ENCODE results near the gene NANOS2.

Gene NANOS2

DNA sequence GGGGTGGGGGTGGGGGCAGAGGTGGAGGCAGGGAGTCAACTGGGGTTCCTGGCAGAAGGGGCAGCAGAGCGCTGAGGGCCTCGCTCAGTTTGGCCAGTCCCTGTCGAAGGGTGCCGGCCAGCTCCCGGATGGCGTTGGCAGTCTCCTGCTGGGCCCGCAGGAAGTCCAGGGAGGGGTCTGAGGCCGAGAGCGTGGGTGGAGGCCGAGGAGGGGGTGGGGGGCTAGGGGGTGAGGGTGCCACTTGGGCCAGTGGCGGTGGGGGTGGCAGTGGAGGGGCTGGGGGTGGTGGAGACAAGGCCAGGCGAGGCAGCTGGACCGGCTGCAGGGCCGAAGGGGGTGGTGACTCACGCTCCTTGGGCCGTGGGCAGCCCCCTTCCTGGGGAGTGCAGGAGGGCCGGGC lies 23.7 kb downstream of the NANOS2 start:
- H3K27ac ChIP-seq, result no peak overlapping the region
- TF ChIP-seq ZFX (IDR thresholded peaks at IDR 0.05), result no peak
- TF ChIP-seq, protein P1, sequence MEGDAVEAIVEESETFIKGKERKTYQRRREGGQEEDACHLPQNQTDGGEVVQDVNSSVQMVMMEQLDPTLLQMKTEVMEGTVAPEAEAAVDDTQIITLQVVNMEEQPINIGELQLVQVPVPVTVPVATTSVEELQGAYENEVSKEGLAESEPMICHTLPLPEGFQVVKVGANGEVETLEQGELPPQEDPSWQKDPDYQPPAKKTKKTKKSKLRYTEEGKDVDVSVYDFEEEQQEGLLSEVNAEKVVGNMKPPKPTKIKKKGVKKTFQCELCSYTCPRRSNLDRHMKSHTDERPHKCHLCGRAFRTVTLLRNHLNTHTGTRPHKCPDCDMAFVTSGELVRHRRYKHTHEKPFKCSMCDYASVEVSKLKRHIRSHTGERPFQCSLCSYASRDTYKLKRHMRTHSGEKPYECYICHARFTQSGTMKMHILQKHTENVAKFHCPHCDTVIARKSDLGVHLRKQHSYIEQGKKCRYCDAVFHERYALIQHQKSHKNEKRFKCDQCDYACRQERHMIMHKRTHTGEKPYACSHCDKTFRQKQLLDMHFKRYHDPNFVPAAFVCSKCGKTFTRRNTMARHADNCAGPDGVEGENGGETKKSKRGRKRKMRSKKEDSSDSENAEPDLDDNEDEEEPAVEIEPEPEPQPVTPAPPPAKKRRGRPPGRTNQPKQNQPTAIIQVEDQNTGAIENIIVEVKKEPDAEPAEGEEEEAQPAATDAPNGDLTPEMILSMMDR (conservative IDR thresholded peaks at IDR 0.05), result no peak

DNA sequence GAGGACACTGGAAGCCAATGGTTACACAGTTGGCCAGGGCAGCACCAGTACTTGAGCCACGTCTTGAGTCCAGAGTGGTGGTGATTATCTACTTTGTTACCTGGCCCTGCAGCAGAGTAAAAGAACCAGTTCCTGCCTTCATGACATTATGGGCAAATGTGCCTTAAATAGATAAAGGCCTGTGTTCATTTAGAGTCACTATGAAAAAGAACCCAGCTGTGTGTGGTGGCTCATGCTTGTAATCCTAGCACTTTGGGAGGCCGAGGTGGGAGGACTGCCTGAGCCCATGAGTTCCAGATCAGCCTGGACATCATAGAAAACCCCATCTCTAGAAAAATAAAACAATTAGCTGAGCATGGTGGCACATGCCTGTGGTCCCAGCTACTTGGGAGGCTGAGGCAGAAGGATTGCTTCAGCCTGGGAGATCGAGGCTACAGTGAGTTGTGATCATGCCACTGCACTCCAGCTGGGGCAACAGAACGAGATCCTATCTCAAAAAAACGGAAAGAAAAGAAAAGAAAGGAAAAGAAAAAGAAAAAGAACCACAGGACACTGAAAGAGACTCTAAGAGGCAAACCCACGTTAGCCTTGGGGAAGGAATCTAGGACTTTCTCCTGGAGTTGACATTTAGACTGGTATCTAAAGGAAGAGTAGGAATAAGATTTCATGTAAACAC lies 25.2 kb downstream of the NANOS2 start:
- no peak overlapping the region for H3K27ac ChIP-seq
- no peak for TF ChIP-seq ZFX (IDR thresholded peaks at IDR 0.05)
- TF ChIP-seq, protein P1 (conservative IDR thresholded peaks at IDR 0.05), result no peak

DNA sequence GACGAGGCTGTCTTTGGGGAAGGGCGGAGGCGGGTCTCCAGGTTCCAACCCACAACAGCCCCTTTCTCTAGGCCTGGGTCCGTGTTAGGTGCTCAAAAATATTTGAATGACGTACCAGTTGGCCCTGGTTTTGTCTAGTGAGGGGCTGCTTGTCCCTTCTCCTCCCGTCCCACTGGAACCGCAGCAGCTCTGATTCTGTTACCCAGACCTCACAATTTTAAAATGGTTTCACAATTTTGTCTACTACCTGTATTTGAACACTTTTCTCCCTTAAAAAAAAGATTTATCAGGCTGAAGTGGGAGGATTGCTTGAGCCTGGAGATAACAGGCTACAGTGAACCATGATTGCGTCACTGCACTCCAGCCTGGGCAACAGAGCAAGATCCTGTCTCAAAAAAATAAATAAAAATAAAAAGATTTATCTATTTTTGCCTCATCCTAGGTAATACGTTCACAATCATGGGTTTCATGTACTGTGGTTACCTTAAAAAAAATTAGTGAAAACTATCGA lies 27.3 kb downstream of the NANOS2 start:
- no peak for TF ChIP-seq ZFX (IDR thresholded peaks at IDR 0.05)
- TF ChIP-seq, protein P1 (conservative IDR thresholded peaks at IDR 0.05), result no peak
- peak overlapping the region; percentile 93 for H3K27ac ChIP-seq

DNA sequence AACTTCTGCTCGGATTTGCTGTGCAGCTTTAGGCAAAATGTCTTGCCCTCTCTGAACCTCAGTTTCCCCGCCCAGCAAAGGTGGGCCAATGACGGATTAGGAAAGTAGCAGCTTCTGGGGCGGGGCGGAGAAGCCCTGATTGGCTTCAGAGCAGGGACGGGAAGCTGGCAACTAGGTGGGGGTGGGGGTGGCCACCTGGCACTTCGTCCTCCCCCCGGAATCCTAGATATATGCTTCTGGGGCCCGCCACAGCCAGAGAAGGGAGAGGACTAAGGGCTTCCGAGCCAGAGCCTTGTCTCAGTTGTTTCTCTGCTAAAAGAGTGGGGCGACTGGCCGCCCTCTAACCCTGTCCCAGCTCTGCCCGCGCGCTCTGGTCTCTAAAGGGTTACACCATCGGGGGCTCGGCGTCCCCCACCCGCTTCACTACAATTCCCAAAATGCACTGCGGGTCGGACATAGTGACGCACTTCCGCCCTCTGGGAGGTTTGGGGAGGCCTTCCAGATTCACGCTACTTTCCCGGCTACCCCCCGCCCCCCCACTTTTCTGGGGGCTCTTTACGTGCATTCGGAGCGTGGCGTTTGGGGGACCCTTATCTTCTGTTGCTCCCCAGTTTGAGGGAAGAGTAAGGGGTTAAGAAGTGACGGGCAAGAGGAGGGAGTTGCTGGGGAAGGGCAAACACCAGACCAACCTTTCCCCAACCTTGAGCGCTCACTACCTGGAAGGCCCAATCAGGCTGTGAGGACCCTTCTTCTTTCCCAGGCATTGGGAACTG lies 28.0 kb downstream of the NANOS2 start:
- TF ChIP-seq, protein P1 (conservative IDR thresholded peaks at IDR 0.05), result no peak
- 0 out of 2 replicates have a peak, but pooled peaks have one; percentile 27 for TF ChIP-seq ZFX (IDR thresholded peaks at IDR 0.05)
- peak overlapping the region; percentile 93 for H3K27ac ChIP-seq

DNA sequence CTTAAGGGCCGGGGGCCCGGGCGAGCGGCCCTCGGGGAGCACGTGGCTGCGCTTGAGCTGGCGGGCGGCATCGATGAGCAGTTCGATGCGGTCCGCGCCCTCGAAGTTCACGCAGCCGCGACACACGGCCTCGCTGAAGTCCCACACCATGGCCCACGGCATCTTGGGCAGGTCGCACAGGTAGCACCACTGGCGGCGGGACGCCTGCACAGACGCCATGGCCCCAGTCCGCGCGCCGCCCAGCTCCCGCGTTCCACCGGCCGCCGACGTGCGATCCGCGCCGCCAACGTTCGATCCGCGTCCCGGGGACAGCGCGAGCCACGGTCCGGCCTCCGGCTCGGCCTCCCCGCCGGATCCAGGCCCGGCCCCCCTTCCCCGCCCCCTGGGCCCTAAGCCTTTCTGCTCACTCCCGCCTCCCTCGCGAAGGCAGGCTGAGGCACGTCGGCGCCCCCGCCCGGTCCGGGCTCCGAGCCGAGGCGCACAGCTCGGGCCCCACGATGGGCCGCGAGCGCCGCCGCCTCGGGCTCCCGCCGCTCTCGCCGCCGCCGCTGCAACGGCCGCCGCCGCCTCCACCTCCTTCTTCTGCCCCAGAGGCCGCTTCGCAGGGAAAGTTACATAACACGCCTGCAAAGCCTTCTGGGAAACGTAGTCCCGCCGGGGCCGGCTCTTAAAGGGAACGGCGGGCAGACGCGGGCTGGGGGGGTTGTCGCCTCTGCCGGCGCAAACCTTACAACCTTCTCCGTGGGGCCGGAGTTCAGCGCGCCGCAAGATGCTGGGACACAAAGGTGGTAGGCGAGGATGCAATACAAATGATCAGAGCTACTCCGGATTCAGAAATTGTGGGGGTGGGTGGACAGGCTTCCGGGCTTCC lies 28.8 kb downstream of the NANOS2 start, which contains the start of gene IRF2BP1:
IRF2BP1 (minus strand) TSS at position 586 of the 871 bp plus-strand sequence; CDS start at position 219, 367 bp downstream.
- peak; percentile 78 for TF ChIP-seq ZFX (IDR thresholded peaks at IDR 0.05)
- TF ChIP-seq, protein P1 (conservative IDR thresholded peaks at IDR 0.05), result no peak
- H3K27ac ChIP-seq, result peak within 1 kb of the TSS; percentile 93

DNA sequence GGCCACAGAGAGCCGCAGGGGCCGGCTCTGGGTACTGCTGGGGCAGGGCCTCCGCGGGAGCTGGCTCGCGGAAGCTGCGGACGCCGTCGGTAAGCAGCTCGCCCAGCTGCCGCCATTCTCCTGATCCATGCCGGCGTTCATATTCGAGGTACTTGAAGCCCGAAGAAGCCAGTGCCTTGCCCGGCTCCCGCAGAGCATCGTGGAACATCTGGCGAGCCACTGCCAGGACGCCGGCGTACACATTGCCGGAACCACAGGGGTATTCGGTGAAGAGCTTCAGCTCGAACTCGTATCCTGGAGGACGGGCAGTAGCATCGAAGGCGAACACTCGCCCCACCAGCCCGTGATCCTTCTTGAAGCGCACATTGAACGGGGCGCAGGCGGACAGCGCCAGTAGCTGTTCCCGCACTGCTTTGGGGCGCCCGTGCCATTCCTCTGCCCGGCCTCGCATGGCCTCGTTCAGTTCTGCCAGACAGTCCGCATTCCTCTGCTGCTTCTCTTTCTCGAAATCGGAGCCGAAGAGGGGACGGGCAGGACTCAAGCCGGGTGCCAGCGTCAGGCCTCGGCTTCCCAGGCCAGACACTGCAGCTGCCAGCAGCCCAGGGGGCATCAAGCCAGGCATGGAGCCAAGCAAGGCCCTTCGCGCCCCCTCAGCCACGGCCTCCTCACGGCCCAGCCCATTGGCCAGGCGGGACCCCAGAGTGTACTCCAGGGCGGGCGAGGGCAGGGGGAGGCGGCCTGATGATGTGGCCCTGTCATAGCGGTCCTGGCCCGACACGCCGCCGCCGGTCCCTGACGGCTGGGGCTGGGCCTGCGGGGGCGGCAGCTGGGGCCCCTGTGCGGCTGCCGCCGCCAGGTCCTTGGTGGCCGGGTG lies 29.7 kb downstream of the NANOS2 start:
- H3K27ac ChIP-seq, result peak overlapping the region; percentile 93
- TF ChIP-seq ZFX (IDR thresholded peaks at IDR 0.05), result no peak
- TF ChIP-seq, protein P1 (conservative IDR thresholded peaks at IDR 0.05), result no peak

Data from C4-2B (cell line).